GM21528 (cell line): ENCODE results near the gene APRT.
"Not testable (repeated sequence)": the region's sequence is repeated elsewhere in the genome, so short reads cannot be mapped to it uniquely, and the experiment has no call there.

ENCODE experiments used
- ATAC-seq: cut with Tn5 transposase; IDR thresholded peaks from one replicate; pipeline ENCODE4 v1.9.1; 2021; ENCODE audit warnings: mild to moderate bottlenecking, moderate library complexity; ENCODE audit not compliant: unreplicated experiment, low FRiP score

APRT gene

DNA sequence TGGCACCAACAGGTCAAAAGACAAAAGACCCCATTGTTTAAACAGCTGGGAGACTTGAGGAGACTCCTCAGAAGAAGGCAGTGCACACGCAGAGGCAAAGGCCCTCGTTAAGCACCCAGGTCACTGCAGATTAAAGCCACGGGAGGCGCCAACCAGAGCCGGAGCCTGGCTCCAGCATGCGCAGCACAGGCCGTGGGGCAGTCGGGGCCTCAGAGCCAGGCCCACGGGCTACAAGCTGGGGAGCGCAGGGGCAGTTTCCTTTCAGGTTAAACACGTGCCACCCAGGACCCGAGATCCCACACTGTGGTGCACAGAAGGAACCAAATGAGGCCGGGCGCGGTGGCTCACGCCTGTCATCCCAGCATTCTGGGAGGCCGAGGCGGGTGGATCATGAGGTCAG, 35.9 kb downstream of the APRT start:
- ATAC-seq = no peak

DNA sequence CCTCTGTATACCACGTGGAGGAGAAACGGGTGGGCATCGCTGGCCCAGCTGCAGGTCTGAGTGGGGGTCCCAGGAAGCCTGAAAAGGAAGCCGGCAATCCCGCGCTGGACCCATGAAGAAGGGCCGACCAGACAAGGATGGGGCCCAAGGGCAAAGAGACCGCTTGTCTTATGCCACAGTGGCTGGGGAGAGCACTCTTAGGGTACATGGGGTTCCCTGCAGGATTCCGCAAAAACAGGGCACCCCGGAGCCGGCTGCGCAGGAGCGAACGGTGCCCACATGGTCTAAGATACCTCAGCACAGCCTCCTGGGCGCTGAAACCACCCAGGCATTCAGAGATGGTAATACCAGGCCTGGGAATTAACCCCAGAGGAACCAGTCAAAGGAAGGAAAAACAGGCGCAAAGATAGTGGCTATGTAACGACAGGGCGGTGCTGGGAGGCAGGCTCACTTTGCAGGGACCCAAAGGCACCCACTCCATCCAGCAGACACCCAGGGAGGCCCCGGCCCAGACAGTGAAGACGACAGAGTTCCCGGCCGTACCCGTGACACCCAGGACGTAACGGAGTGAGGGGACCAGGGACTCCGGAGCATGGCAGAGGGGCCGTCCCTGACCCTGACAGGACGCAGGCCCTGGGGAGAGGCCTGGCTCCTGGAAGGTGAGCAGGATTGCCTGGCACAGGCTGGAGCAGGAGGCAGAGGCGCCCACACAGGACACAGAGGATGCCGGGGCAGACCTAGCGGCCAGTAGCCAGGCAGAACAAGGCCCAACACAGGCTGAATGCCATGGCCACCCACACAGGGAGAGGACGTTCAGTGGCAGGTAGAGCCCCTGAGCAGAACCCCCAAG, 37.0 kb downstream of the APRT start:
- no peak for ATAC-seq

DNA sequence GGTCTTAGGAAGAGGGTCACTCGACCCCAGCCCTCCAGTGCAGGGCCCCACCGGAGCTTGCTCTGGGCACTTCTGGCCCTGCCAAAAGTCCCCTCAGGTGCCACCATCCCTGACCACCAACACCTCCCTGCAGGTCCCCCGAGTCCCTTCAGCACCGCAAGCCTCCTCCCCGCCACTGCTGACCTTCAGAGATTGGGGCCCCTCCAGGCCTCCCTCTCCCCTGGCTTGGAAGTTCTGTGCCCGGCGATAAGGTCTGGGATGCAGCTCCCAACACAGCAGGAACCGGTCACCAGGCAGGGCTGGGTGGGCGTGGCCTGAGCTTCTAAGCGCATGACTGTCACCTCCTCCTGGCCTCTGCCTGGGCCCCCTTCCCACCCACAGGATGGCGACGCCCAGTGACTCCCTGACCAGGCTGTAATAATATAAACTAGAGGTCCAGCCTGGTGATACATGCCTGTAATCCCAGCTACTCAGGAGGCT, 37.9 kb downstream of the APRT start:
- ATAC-seq = no peak

DNA sequence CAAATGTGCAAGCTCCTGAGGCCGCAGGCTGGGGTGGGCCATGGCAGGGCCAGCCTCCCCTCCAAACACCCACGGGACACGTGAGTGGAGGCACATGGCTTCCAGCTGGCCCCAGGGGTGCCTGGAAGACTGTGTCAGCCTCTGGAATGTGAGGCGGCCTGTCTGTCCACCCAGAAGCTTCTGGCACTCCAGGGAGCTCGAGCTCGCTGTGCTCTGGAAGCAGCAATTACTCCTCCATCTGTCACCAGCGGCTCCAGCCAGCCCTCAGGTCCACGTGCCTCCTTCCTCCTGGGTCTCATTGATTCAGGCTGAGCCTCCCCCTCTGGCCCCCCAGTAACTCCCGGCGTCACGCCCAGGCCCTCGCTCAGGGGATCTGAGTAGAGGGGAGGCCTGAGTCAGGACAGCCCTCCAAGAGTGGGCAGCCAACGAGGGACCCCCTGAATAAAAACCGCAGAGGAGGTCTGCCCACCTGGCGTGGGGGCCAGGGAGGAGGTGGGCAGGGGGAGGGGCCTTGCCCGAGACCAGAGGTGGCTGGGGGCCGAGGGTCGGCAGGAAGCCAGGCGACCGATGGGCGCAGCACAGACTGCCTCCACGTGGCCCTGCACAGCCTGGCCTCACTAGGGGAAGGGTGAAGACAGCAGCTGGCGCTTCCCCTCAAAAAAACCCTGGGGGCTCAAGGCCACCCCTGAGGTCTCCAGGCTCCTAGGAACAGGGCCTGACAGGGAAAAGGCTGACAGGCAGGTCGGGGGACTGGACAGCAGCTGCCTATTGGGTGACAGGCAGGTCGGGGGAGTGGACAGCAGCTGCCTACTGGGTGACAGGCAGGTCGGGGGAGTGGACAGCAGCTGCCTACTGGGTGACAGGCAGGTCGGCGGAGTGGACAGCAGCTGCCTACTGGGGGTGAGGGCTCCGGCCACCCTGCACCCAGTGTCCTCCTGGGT, 38.6 kb downstream of the APRT start:
- ATAC-seq = no peak

DNA sequence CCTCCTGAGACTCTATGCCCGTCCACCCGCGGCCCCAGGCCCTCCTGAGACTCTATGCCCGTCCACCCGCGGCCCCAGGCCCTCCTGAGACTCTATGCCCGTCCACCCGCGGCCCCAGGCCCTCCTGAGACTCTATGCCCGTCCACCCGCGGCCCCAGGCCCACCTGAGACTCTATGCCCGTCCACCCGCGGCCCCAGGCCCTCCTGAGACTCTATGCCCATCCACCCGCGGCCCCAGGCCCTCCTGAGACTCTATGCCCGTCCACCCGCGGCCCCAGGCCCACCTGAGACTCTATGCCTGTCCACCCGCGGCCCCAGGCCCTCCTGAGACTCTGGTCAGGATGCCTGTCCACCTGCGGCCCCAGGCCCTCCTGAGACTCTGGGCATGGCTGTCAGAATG, 39.9 kb downstream of the APRT start:
- not testable (repeated sequence) for ATAC-seq

DNA sequence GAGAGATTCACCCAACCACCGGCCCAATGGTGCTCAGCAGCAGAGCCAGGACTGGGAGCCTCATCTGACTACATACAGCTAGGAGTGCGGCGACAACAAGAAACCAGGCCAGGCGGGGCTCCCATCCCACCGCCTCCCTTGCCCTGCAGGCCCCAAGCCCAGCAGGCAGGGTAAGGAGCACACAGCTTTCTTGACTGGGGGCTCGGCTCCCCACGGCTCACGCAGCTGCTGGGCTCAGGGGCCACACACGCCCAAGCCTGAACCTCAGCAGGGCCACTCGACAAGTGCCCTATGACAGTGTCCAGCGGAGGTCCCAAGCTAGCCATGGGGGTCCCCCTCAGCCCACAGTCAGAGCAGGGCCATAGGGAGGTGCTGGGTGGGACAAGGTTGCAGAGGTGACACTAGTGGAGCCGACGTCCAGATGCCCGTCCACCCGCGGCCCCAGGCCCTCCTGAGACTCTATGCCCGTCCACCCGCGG, 40.4 kb downstream of the APRT start:
- ATAC-seq = no peak

DNA sequence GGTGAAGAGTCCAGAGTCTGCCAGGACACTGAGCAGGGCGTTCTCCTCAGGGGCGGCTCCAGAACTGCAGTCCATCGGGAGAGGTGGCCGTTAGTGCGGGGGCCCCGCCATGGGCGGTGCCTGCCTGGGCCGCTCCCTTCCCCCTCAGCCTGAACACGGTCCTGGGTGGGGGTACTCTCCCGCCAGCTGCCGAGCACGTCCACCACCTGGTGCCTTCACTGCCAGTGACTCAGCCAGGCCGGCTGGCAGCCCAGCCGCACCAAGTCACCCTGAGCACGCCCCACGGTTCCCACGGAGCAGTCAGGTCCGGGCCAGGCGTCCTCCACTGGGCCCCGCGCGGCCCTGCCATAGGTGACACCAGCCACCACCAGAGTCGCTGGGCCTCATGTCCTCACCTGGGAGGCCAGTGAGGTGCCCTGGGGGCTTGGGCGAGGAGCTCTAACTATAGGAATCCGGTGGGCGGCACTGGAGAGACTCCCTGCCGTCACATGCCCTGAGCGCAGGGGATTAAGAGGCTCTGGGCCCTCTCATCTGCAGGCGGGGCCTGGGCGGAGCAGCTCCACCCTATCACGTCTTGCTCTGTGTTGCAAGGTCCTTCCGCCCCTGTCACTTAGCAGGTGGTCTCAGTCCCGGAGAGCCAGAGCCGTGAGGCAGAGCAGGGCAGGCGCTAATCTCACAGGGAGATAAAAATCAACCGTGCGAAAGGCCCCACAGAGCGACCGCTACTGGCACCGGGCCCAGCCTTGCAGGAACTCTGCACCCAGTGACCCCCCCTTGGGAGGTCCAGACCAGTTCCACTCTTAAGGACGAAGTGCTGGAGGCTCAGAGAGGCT, 41.1 kb downstream of the APRT start:
- no peak for ATAC-seq

DNA sequence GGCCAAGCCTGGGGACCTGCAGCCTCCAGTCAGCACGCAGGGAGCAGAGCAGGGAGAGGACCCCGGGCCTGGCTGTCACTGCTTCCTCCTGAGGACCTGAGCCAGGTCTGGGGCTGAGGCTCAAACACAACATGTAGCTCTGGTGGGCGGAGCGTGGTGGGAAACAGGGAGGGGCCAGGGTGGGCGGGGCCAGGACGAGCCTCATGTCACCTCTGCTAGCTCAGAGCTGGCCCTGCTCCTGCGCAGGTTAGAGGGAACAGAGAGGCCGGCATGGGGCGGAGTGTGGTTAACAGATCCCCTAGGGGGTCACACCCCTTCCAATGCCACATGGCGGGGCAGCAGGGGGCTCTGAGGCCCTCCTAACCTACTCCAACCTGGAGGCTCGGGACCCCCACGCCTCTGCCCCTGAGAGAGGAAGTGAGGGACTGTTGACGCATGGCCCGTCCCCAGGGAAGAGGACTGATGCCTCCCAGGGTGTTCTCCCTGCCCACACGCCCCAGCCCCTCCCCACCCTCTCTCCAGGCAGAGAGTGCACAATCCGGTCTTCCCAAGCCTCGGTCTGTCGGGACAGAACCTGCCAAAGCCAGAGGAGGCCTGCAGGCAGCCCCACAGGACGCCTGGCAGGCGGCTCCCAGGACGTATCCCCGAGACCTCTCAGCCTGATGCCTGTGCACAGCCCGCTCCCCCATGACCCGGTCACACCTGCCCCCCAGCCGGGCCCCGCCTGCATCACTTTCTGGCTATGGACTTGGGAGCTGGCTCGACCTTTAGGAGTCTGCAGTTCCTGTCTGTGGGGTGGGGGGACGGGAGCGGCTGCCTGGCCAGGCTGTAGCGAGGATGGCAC, 41.9 kb downstream of the APRT start:
- ATAC-seq = no peak

DNA sequence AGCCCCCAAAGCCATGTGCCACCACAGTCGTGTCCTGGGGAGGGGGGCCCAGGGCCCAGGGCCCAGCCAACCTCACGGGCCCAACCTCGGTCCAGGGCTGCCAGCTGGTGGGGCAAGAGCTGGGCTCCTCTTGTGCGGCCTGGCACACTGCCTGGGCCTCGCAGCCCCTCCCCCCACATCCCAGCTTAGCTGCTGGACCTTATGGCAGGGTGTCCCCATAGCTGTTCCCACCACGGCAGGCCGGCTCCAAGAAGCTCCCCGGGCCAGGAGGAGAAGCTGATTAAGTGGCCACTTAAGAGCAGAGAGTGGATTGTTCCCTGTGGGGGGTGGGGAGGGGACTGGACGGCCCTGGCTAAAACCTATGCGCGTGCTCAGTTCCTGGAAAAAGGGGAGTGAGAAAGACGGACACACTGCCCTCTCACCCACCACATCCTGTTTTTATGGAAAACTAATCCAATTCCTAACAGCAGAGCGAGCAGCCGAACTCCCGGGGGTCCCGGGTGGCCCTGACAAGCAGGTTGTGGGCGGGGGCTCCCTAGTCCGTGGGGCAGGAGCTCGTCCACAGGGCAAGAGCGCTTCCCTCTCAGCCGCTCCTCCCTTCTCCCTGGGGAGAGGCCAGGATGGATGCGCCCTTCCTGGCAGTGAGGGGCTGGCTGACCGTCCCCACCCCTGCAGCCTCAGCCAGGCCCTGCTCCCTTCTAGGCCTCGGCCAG, 43.5 kb downstream of the APRT start:
- no peak for ATAC-seq

DNA sequence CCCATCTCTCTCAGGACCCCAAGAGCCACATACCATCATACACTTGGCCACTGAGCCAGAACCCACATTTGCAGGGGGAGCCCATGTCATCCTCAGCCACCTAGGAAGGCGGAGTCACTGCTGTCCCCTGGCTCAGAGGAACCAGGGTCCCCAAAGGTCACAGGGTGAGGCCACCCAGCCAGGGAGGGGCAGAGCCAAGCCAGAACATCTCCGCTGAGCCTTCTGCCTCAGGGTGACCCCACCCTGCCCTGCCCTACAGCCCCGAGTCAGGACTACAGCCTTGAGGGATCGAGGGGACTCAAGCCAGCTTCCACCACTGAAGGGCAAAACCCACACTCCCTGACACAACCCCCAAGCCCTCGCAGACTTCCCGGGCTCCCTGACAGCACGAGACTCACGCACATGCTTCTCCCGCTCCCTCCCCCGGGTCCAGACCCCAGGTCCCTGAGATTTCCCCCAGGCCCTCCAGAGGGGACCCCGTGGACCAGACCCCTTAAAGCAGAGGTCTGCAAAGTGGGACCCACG, 44.1 kb downstream of the APRT start:
- no peak for ATAC-seq

DNA sequence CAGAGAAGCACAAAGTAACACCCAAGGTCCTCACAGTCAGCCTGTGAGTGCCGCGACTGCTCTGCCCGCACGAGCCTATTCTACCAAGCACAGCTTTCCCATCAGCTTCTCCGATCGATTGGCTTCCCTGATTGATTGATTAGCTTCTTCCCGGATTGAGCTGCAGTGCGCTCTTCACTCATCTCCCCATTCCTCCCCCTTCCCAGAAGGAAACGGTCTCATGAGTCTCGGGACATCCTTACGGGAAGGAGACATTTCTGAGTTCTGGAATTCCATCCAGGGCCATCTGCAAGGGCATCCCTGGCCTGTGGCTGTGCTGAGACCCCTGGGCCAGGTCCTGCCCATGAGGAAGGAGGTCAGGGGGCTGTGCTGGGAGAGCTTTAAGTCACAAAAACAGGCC, 44.8 kb downstream of the APRT start:
- no peak for ATAC-seq

DNA sequence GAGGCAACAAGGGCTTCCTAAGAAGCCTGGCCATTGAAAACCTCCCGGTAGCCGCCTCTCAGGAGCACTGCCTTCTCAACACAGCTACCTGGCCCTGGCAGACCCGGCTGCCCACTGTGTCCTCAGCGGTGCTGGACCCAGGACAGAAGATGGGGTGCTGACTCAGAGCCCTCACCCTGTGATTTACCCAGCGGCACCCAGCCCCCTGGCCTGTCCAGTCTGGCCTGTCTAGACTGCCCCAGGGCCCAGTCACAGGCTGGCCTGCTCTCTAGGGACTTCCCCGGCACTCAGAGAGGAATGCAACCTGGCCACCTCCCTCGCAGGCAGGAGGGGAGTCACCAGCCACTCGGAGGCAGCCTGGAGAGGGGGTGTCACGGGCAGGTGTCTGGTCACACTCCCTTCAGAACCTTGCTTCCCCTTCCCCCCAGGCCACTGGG, 46.8 kb downstream of the APRT start:
- no peak for ATAC-seq

DNA sequence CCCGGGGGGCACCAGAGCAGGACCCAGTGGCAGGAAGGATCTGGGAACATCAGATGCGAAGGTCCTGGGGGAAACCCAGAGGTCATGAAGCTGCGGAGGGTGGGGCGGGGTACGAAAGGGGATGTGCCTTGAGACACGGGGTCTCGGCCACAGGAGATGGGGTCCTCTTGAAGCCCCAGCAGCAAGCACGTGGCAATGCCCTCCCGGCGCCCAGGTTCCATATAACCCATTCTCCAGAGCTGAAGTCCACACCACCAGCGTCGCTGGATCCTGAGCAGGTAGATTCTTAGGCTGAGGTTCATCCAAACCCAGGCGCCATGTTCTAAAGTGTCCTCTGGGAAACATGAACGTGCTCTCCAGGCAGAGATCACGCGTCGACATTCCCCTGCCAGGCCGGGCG, 47.6 kb downstream of the APRT start:
- no peak for ATAC-seq

DNA sequence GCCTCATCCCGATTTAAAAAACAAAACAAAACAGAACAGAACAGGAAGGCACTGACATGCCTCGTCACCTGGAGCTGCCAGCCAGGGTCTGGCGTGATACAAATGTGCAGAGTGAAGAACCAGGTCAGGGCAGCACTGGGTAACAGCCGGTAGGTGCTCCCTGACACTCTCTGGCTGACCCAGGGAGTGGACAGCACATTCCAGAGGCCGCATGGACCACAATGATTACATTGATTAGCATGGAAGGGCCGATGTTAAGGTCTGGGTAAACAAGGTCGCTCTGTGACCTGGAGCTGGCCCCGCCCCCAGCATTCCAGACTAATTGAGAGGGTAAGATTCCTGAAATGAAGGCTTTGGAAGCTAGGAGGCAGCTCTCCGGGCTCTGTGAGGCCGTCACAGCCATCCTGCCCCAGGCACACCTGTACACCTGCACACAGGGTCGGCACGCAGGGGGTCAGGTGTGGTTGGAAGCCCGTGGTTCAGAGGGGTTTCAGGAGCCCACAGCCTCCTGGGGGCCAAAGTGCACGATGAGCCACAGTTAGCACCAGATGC, 48.1 kb downstream of the APRT start:
- no peak for ATAC-seq

DNA sequence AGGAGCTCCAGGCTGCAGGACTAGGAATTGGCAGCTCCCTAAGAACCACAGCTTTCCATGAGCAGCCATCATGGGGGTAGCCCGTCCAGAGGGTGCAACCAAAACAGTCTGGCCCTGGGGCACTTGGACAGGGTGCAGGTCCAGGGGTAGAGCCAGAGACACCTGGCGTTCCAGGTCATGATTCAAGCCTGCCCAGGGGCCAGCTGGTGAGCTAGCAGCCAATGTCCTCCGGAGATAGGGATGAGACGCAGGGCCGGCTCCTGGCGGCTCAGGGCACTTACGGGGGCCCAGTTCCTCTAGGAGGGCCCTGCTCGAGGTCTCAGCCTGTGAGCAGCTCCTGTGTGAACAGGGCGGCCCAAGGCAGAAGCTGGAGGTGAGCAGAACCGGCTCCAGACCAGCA, 48.8 kb downstream of the APRT start:
- no peak for ATAC-seq

DNA sequence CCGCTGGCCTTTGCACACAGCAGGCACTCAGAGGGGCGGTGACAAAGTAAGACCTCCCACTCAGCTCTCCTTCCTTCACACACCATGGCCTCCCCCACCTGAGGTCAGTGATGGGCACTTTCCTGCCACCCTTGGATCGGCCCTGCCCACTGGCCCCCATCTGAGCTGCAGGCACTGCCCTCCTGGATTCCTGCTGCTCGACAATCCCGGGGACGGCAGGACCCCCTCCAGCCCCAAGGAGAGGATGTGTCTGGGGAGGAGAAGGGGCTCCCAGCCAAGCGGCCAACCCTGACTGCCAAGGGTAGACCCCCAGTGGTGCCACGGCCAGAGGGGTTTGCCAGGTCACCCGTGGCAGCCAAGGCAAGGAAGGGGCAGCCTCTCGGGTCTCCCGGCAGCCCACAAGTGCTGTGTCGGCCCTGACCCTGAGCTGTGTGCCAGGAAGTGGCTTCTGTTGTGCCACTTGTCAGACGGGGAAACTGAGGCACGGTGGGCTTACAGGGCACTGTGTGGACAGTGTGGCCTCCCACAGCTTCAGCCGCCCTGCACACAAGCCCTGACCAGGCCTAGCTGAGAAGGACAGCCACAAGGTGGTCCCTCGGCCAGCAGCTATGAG, 49.4 kb downstream of the APRT start:
- no peak for ATAC-seq

DNA sequence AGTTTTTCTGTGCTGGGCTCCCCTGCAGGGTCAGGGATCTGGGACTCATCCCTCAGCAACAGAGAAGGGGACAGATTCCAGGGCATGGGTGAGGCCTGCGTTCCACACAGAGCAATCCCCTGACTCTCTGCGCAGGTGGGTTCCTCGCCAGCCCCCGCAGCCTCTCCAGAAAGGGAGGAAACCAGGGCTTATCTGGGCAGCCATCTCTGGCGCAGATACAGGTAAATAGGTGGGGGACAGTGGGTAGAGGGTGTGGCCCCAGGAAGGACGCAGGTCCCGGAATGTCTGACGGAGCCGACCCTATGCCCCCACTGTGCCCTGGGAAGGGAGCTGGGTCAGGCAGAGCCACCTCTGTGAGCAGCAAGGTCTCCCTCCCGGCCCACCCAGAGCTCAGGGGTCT, 49.9 kb downstream of the APRT start:
- ATAC-seq = no peak

DNA sequence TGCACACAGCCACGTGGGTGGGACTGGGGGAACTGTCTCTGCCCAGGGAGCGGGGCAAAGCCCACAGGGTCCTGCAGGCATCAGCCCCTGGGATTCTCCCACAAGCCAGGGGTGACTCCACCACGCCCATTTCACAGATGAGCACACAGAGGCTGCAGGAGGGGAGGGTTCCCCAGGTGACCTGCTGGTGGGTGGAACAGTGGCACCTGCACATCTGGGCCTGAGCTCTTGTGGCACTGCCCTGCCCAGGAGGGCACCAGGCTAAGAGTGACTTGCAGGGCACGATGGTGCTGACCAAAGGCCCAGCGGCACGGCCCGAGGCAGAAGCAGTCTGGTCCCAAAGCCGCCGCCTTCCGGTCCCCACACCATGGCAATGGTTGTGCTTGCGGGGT, 50.6 kb downstream of the APRT start:
- ATAC-seq = no peak
